NCI-H1930 (cell line): Measurements from ENCODE around the gene SCARB1.

Source experiments
- DNase-seq, 2 experiments: peaks; one replicate each; lab custom pipeline; 2025; lab: John Stamatoyannopoulos, UW

SCARB1 gene

GRCh38 chr12:124821252-124822200 lies 42.1 kb downstream of the SCARB1 start:
- no peak for DNase-seq

GRCh38 chr12:124820199-124820598 lies 43.5 kb downstream of the SCARB1 start:
- DNase-seq, result no peak

- no peak for DNase-seq
Observed at GRCh38 chr12:124819525-124819924, 44.1 kb downstream of the SCARB1 start.

GRCh38 chr12:124819080-124819479 lies 44.6 kb downstream of the SCARB1 start:
- no peak for DNase-seq

- no peak for DNase-seq
Observed at GRCh38 chr12:124817076-124818000, 46.3 kb downstream of the SCARB1 start.

- no peak for DNase-seq
Observed at GRCh38 chr12:124816295-124816854, 47.3 kb downstream of the SCARB1 start.

GRCh38 chr12:124814741-124815613 lies 48.7 kb downstream of the SCARB1 start:
- no peak for DNase-seq

- DNase-seq, result no peak
Observed at GRCh38 chr12:124813782-124814181, 49.9 kb downstream of the SCARB1 start.

GRCh38 chr12:124812979-124813378 lies 50.7 kb downstream of the SCARB1 start:
- DNase-seq, result no peak

GRCh38 chr12:124812356-124812755 lies 51.3 kb downstream of the SCARB1 start:
- no peak for DNase-seq

- DNase-seq, result no peak
Observed at GRCh38 chr12:124811633-124812032, 52.0 kb downstream of the SCARB1 start.

GRCh38 chr12:124809878-124810277 lies 53.8 kb downstream of the SCARB1 start:
- DNase-seq, result no peak

- no peak for DNase-seq
Observed at GRCh38 chr12:124809391-124809790, 54.3 kb downstream of the SCARB1 start.

GRCh38 chr12:124808272-124808671 lies 55.4 kb downstream of the SCARB1 start:
- DNase-seq, result no peak

- no peak for DNase-seq
Observed at GRCh38 chr12:124805876-124806668, 57.6 kb downstream of the SCARB1 start.

GRCh38 chr12:124805050-124805449 lies 58.6 kb downstream of the SCARB1 start:
- DNase-seq, result no peak

GRCh38 chr12:124804011-124804621 lies 59.5 kb downstream of the SCARB1 start:
- no peak for DNase-seq

GRCh38 chr12:124802361-124802760 lies 61.3 kb downstream of the SCARB1 start:
- no peak for DNase-seq

- no peak for DNase-seq
Observed at GRCh38 chr12:124800506-124800905, 63.2 kb downstream of the SCARB1 start.

- no peak for DNase-seq
Observed at GRCh38 chr12:124797321-124797720, 66.3 kb downstream of the SCARB1 start.
